Urinary bladder (tissue), 4 donors: ENCODE data around the gene ARTN. TPM values are rescaled to one million over a fixed set of nuclear protein-coding genes. Genes with fewer than 3 reads are reported as not detected.

Experiments
- DNase-seq: peaks from one replicate; pipeline ENCODE4 v3.0.0-alpha.2; 2015; ENCODE audit errors: extremely low spot score
- H3K27ac ChIP-seq: one replicate; pipeline ENCODE4 v1.5.1; 2013; ENCODE audit warnings: low read depth, mild to moderate bottlenecking, moderate library complexity
- H3K36me3 ChIP-seq: one replicate; pipeline ENCODE4 v1.6.1; 2013; ENCODE audit warnings: mild to moderate bottlenecking, moderate library complexity; ENCODE audit not compliant: insufficient read depth
- H3K4me1 ChIP-seq: one replicate; pipeline ENCODE4 v1.6.1; 2013; ENCODE audit warnings: mild to moderate bottlenecking, moderate library complexity; ENCODE audit not compliant: insufficient read depth
- H3K4me3 ChIP-seq: one replicate; pipeline ENCODE4 v1.5.1; 2013; ENCODE audit warnings: low read depth, low read length
- WGBS: extraction: QIAGEN DNeasy Blood & Tissue Kit; methylation state at CpG from one replicate; pipeline ENCODE4 v1.1.7; 2013; 5-methylcytosine and 5-hydroxymethylcytosine counted together
- polyA plus RNA-seq: library from polyadenylated mRNA; stranded (reverse); fragments of 200-250 nt; gene quantifications from one replicate; pipeline ENCODE4 v1.2.3, GENCODE V29; 2013
- total RNA-seq: library from RNA; depleted of rRNA; stranded (reverse); fragments of >200 nt; gene quantifications from one replicate; pipeline ENCODE4 v1.2.3, GENCODE V29; 2014
- donor health status: healthy with polysubstance abuse.
- donor health status: healthy.

The ARTN gene
- total and polyA plus RNA-seq, 2 donors, result 1.4 to 2.4 TPM

- 95% methylated on average over 1 of the region's 1 CpG for WGBS
- DNase-seq, result no peak
- no peaks in the 10 kb centered on the region for H3K4me1 ChIP-seq
These were observed 23.3 kb upstream of the ARTN start for GRCh38 chr1:43910343-43910742.

GRCh38 chr1:43912607-43913006 is 21.0 kb upstream of the ARTN start:
- no peaks in the 10 kb centered on the region for H3K4me1 ChIP-seq
- H3K27ac ChIP-seq, result no peak overlapping the region
- WGBS, result 57% methylated on average over 2 of the region's 2 CpGs
- H3K4me3 ChIP-seq, result no peak overlapping the region
- no peak for DNase-seq
- H3K36me3 ChIP-seq, result no peaks in the 10 kb centered on the region

More at GRCh38 chr1:43910343-43910742, 23.3 kb upstream of the ARTN start:
- no peak overlapping the region for H3K4me3 ChIP-seq
- no peaks in the 10 kb centered on the region for H3K36me3 ChIP-seq
- no peak overlapping the region for H3K27ac ChIP-seq

GRCh38 chr1:43913051-43913501 is 20.5 kb upstream of the ARTN start:
- DNase-seq, result no peak
- 30% methylated on average over 7 of the region's 7 CpGs for WGBS
- Histone ChIP-seq H3K36me3 (no peaks in the 10 kb centered on the region), H3K27ac (no peak overlapping the region), H3K4me3 (no peak overlapping the region), H3K4me1 (no peaks in the 10 kb centered on the region)

- 78% methylated on average over 18 of the region's 18 CpGs for WGBS
- Histone ChIP-seq H3K36me3 (no peaks in the 10 kb centered on the region), H3K4me1 (no peaks in the 10 kb centered on the region), H3K4me3 (no peak overlapping the region), H3K27ac (no peak overlapping the region)
- DNase-seq, result no peak
These were observed 19.8 kb upstream of the ARTN start for GRCh38 chr1:43913666-43914360.

GRCh38 chr1:43914576-43915525 is 18.8 kb upstream of the ARTN start:
- Histone ChIP-seq H3K4me3 (no peak overlapping the region), H3K27ac (no peak overlapping the region), H3K36me3 (no peaks in the 10 kb centered on the region), H3K4me1 (no peaks in the 10 kb centered on the region)
- DNase-seq, result no peak
- WGBS, result 93% methylated on average over 13 of the region's 13 CpGs

GRCh38 chr1:43919906-43920305 is 13.7 kb upstream of the ARTN start:
- WGBS, result 90% methylated on average over 7 of the region's 7 CpGs
- no peak for DNase-seq
- no peak overlapping the region for H3K4me3 ChIP-seq
- no peak overlapping the region for H3K27ac ChIP-seq
- H3K36me3 ChIP-seq, result no peaks in the 10 kb centered on the region
- H3K4me1 ChIP-seq, result no peaks in the 10 kb centered on the region

- no peak overlapping the region for H3K4me3 ChIP-seq
- 93% methylated on average over 6 of the region's 6 CpGs for WGBS
- H3K27ac ChIP-seq, result no peak overlapping the region
- DNase-seq, result no peak
- no peaks in the 10 kb centered on the region for H3K36me3 ChIP-seq
- no peaks in the 10 kb centered on the region for H3K4me1 ChIP-seq
These were observed 12.6 kb upstream of the ARTN start for GRCh38 chr1:43921022-43921421.

GRCh38 chr1:43924516-43924915 is 9.1 kb upstream of the ARTN start:
- Histone ChIP-seq H3K36me3 (no peaks in the 10 kb centered on the region), H3K4me3 (no peak overlapping the region), H3K4me1 (no peaks in the 10 kb centered on the region), H3K27ac (no peak overlapping the region)
- WGBS, result 84% methylated on average over 4 of the region's 4 CpGs
- no peak for DNase-seq

GRCh38 chr1:43925846-43926245 is 7.8 kb upstream of the ARTN start:
- Histone ChIP-seq H3K27ac (no peak overlapping the region), H3K4me1 (no peaks in the 10 kb centered on the region), H3K4me3 (no peak overlapping the region), H3K36me3 (no peaks in the 10 kb centered on the region)
- 94% methylated on average over 9 of the region's 9 CpGs for whole genome bisulfite sequencing
- no peak for DNase-seq

GRCh38 chr1:43930168-43930948 is 3.2 kb upstream of the ARTN start:
- no peak overlapping the region for H3K4me3 ChIP-seq
- H3K36me3 ChIP-seq, result no peaks in the 10 kb centered on the region
- 93% methylated on average over 10 of the region's 10 CpGs for WGBS
- no peak overlapping the region for H3K27ac ChIP-seq
- no peak for DNase-seq
- no peaks in the 10 kb centered on the region for H3K4me1 ChIP-seq

- 67% methylated on average over 4 of the region's 4 CpGs for WGBS
- Histone ChIP-seq H3K36me3 (no peaks in the 10 kb centered on the region), H3K4me3 (no peak overlapping the region), H3K27ac (no peak overlapping the region), H3K4me1 (no peaks in the 10 kb centered on the region)
- no peak for DNase-seq
These were observed 2.7 kb upstream of the ARTN start for GRCh38 chr1:43930949-43931275.

- Histone ChIP-seq H3K27ac (no peak overlapping the region), H3K36me3 (no peaks in the 10 kb centered on the region), H3K4me1 (no peaks in the 10 kb centered on the region), H3K4me3 (no peak overlapping the region)
- WGBS, result 92% methylated on average over 13 of the region's 13 CpGs
- no peak for DNase-seq
These were observed 1.6 kb upstream of the ARTN start for GRCh38 chr1:43931711-43932660.
